H1 (cell line): ENCODE measurements around the gene KAT14. TPM values are rescaled to one million over a fixed set of nuclear protein-coding genes. Genes with fewer than 3 reads are reported as not detected.

Experiments used
- BCL11A ChIP-seq, 2 experiments: IDR thresholded peaks; one replicate each; pipeline ENCODE4 v1.6.1; 2011; ENCODE audit warnings: low read depth in 2 of 2, low read length in 2 of 2, mild to moderate bottlenecking in 2 of 2
- CBX5 ChIP-seq: fragments of 300-800, 300-1000 bp; sonication (generic); IDR thresholded peaks from 2 replicates; pipeline ENCODE4 v1.7.1; 2016; ENCODE audit warnings: antibody characterized with exemption, low read length, low read depth
- CBX8 ChIP-seq: fragments of 300-800, 300-1000 bp; sonication (generic); IDR thresholded peaks from 2 replicates; pipeline ENCODE4 v1.7.1; 2016; ENCODE audit warnings: low read depth, low read length, borderline replicate concordance
- CREB1 ChIP-seq: IDR thresholded peaks from 2 replicates; pipeline ENCODE4 v1.6.1; 2012; ENCODE audit warnings: inconsistent platforms
- KDM1A ChIP-seq: fragments of 200-600, 300-600 bp; sonication (generic); IDR thresholded peaks from 2 replicates; pipeline ENCODE4 v1.7.1; 2016; ENCODE audit warnings: mild to moderate bottlenecking, low read length, borderline replicate concordance
- MAFK ChIP-seq: IDR thresholded peaks from 2 replicates; pipeline ENCODE4 v1.6.1; 2012; ENCODE audit warnings: low read depth, mild to moderate bottlenecking, improper control_type of control experiment, low read length
- NANOG ChIP-seq: IDR thresholded peaks from 2 replicates; pipeline ENCODE4 v1.6.1; 2011; ENCODE audit warnings: low read length, low read depth, mild to moderate bottlenecking, inconsistent platforms; ENCODE audit not compliant: insufficient read depth, poor library complexity, severe bottlenecking
- POLR2AphosphoS5 ChIP-seq: IDR thresholded peaks from 2 replicates; pipeline ENCODE4 v1.6.1; 2011; ENCODE audit warnings: low read depth, low read length
- SAP30 ChIP-seq: fragments of 300-600 bp; sonication (generic); IDR thresholded peaks from 2 replicates; pipeline ENCODE4 v1.7.1; 2012; ENCODE audit warnings: low read length, moderate library complexity, mild to moderate bottlenecking, inconsistent platforms; ENCODE audit not compliant: insufficient read depth, insufficient replicate concordance
- SIN3A ChIP-seq, 2 experiments: IDR thresholded peaks in 1 of 2; conservative IDR thresholded peaks in 1 of 2; 2 replicates each; pipeline ENCODE4 v1.6.1; 2011 to 2012; ENCODE audit warnings: low read length in 2 of 2, improper control_type of control experiment in 1 of 2, low read depth in 1 of 2, mild to moderate bottlenecking in 1 of 2
- SIRT6 ChIP-seq: IDR thresholded peaks from one replicate; pipeline ENCODE4 v1.7.1; 2012; ENCODE audit warnings: low read length, inconsistent platforms
- SP2 ChIP-seq: IDR thresholded peaks from 2 replicates; pipeline ENCODE4 v1.6.1; 2012; ENCODE audit warnings: mild to moderate bottlenecking, low read length, inconsistent platforms
- SRF ChIP-seq: IDR thresholded peaks from 2 replicates; pipeline ENCODE4 v1.6.1; 2011; ENCODE audit warnings: mild to moderate bottlenecking, low read depth, low read length, moderate library complexity
- TEAD4 ChIP-seq: IDR thresholded peaks from 2 replicates; pipeline ENCODE4 v1.6.1; 2012; ENCODE audit warnings: low read depth, low read length, inconsistent platforms, mixed read lengths
- ZNF274 ChIP-seq: IDR thresholded peaks from 2 replicates; pipeline ENCODE4 v1.7.0; 2012; ENCODE audit warnings: low read length, borderline replicate concordance; ENCODE audit errors: extremely low read depth
- polyA plus RNA-seq, 7 experiments: library from polyadenylated mRNA; depleted of rRNA in 3 of 7; stranded (reverse) in 5 of 7; unstranded in 2 of 7; fragments of >200 nt in 5 of 7; fragments of 200-250 nt in 2 of 7; gene quantifications; 1 replicate in 5 of 7; 2 replicates in 1 of 7; 4 replicates in 1 of 7; pipeline versions ENCODE4 v1.2.1 to v1.2.3, GENCODE V29; 2011 to 2013; ENCODE audit warnings: missing spikeins in 2 of 7, mixed read lengths in 2 of 7
- total RNA-seq: library from RNA; stranded (reverse); fragmentation: NEBNext Ultra II Directional; extraction: Animal tissue kit (Norgen Biotek cat#: 25700); gene quantifications from 2 replicates; pipeline ENCODE4 v1.2.1, GENCODE V29; 2021
- TF ChIP-seq, protein P1 (sequence below): IDR thresholded peaks from 2 replicates; pipeline ENCODE4 v1.6.1; 2012; ENCODE audit warnings: inconsistent platforms
- TF ChIP-seq, protein P2 (sequence below): IDR thresholded peaks from 2 replicates; pipeline ENCODE4 v1.6.1; 2012; ENCODE audit warnings: inconsistent platforms

Gene KAT14
- total and polyA plus RNA-seq, 2 of the 8 experiments (the other 6 are each of a cell fraction or from before 2014, with no cell fraction given): 17.3 to 29.3 TPM

DNA sequence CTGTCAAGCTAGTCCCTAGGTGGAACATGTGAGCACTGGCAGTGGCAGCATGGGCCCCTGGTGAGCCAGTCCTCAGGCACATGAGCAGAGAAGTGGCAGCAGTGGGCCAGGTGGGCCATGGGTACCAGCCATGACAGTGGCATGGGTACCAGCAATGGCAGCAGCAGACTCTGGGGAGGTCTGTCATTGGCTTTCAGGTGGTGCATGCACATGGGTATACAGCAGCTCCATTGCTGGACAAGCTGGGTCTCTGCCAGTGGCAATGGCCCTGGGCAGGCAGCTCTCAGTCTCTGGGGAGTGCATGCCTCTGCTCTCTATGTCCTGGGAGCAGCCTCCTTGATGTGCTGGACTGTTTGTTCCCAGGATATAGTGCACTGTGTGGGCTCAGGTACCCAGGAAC lies 65.3 kb downstream of the KAT14 start (continued):
- TF ChIP-seq KDM1A (no peak), POLR2AphosphoS5 (no peak), TEAD4 (no peak), SIRT6 (no peak), SIN3A (conservative IDR thresholded peaks at IDR 0.05 in 1 of 2, IDR thresholded peaks at IDR 0.05 in 1 of 2; ENCODE audit: low read depth in 1 of 2, low read length in 2 of 2) (no peak), SP2 (no peak), SAP30 (no peak), NANOG (no peak), CREB1 (no peak), CBX8 (no peak), CBX5 (no peak), MAFK (no peak), ZNF274 (no peak), SRF (no peak), BCL11A (IDR thresholded peaks at IDR 0.05; ENCODE audit: low read depth in 2 of 2, low read length in 2 of 2) (no peak)
- TF ChIP-seq, protein P1, sequence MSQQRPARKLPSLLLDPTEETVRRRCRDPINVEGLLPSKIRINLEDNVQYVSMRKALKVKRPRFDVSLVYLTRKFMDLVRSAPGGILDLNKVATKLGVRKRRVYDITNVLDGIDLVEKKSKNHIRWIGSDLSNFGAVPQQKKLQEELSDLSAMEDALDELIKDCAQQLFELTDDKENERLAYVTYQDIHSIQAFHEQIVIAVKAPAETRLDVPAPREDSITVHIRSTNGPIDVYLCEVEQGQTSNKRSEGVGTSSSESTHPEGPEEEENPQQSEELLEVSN: no peak
- TF ChIP-seq, protein P2, sequence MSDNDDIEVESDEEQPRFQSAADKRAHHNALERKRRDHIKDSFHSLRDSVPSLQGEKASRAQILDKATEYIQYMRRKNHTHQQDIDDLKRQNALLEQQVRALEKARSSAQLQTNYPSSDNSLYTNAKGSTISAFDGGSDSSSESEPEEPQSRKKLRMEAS: no peak
